Activated T-helper 17 cell treated with anti-CD3 and anti-CD28 coated beads, Interleukin-2, amount 50 U/mL, for 72 hours (primary cell): ENCODE results near the gene KCNH5. TPM values are rescaled to one million over a fixed set of nuclear protein-coding genes. Genes with fewer than 3 reads are reported as not detected.
"Not testable (repeated sequence)": the region's sequence is repeated elsewhere in the genome, so short reads cannot be mapped to it uniquely, and the experiment has no call there.

Experiments used
- ATAC-seq: fragments of 150-1000 bp; cut with Tn5 transposase; replicated peaks from 2 replicates; pipeline ENCODE4 v1.10.0; 2021; ENCODE audit warnings: mild to moderate bottlenecking, moderate library complexity
- H3K27ac Mint-ChIP-seq: one replicate; pipeline ENCODE4 v1.8.0; 2022; ENCODE audit warnings: mixed read lengths
- H3K27me3 Mint-ChIP-seq: one replicate; pipeline ENCODE4 v1.8.0; 2022; ENCODE audit warnings: mixed read lengths
- H3K36me3 Mint-ChIP-seq: one replicate; pipeline ENCODE4 v1.8.0; 2022; ENCODE audit warnings: low read depth, mild to moderate bottlenecking, mixed read lengths
- H3K4me1 Mint-ChIP-seq: one replicate; pipeline ENCODE4 v1.8.0; 2022; ENCODE audit warnings: mixed read lengths
- H3K4me3 Mint-ChIP-seq: one replicate; pipeline ENCODE4 v1.8.0; 2022; ENCODE audit warnings: mild to moderate bottlenecking, mixed read lengths
- H3K9me3 Mint-ChIP-seq: one replicate; pipeline ENCODE4 v1.8.0; 2022; ENCODE audit warnings: mixed read lengths
- total RNA-seq, 2 donors: library from RNA; stranded (reverse); gene quantifications; one replicate each; pipeline ENCODE4 v1.2.3, GENCODE V29; 2022

KCNH5 gene
- total RNA-seq, 2 donors from 2014 or later, result not detected

- H3K27me3 Mint-ChIP-seq, result no peaks in the 10 kb centered on the region
- H3K27ac Mint-ChIP-seq, result no peak overlapping the region
- H3K4me3 Mint-ChIP-seq, result no peak overlapping the region
- no peak for ATAC-seq
- no peaks in the 10 kb centered on the region for H3K36me3 Mint-ChIP-seq
- no peaks in the 10 kb centered on the region for H3K4me1 Mint-ChIP-seq
- no peaks in the 10 kb centered on the region for H3K9me3 Mint-ChIP-seq
Measured at GRCh38 chr14:62885451-62885850, 159.8 kb downstream of the KCNH5 start.

- Mint-ChIP-seq H3K27ac (no peak overlapping the region), H3K36me3 (no peaks in the 10 kb centered on the region), H3K4me3 (no peak overlapping the region), H3K9me3 (no peaks in the 10 kb centered on the region), H3K27me3 (no peaks in the 10 kb centered on the region), H3K4me1 (no peaks in the 10 kb centered on the region)
- no peak for ATAC-seq
Measured at GRCh38 chr14:62882967-62883366, 162.3 kb downstream of the KCNH5 start.

- no peak for ATAC-seq
Measured at GRCh38 chr14:62866376-62866775, 178.9 kb downstream of the KCNH5 start.

GRCh38 chr14:62864588-62864987 is 180.7 kb downstream of the KCNH5 start:
- Mint-ChIP-seq H3K36me3 (no peaks in the 10 kb centered on the region), H3K27ac (no peak overlapping the region), H3K4me3 (no peak overlapping the region), H3K4me1 (no peaks in the 10 kb centered on the region), H3K9me3 (peaks cover 10% of the 10 kb centered on the region), H3K27me3 (no peaks in the 10 kb centered on the region)
- no peak for ATAC-seq

More at GRCh38 chr14:62866376-62866775, 178.9 kb downstream of the KCNH5 start:
- Mint-ChIP-seq H3K27ac (no peak overlapping the region), H3K9me3 (peaks cover 10% of the 10 kb centered on the region), H3K27me3 (no peaks in the 10 kb centered on the region), H3K36me3 (no peaks in the 10 kb centered on the region), H3K4me1 (no peaks in the 10 kb centered on the region), H3K4me3 (no peak overlapping the region)

- H3K4me3 Mint-ChIP-seq, H3K4me1 Mint-ChIP-seq, H3K27me3 Mint-ChIP-seq, H3K36me3 Mint-ChIP-seq, H3K9me3 Mint-ChIP-seq, H3K27ac Mint-ChIP-seq, ATAC-seq: not testable (repeated sequence)
Measured at GRCh38 chr14:62858011-62858410, 187.2 kb downstream of the KCNH5 start.

GRCh38 chr14:62854951-62855350 is 190.3 kb downstream of the KCNH5 start:
- H3K4me3 Mint-ChIP-seq, result no peak overlapping the region
- no peak for ATAC-seq
- H3K27me3 Mint-ChIP-seq, result no peaks in the 10 kb centered on the region
- no peaks in the 10 kb centered on the region for H3K4me1 Mint-ChIP-seq
- peaks cover 5% of the 10 kb centered on the region for H3K9me3 Mint-ChIP-seq
- H3K27ac Mint-ChIP-seq, result no peak overlapping the region
- no peaks in the 10 kb centered on the region for H3K36me3 Mint-ChIP-seq

GRCh38 chr14:62847168-62847567 is 198.1 kb downstream of the KCNH5 start:
- peaks cover 7% of the 10 kb centered on the region for H3K27me3 Mint-ChIP-seq
- H3K9me3 Mint-ChIP-seq, result peaks cover 4% of the 10 kb centered on the region
- no peak for ATAC-seq
- no peak overlapping the region for H3K4me3 Mint-ChIP-seq
- no peak overlapping the region for H3K27ac Mint-ChIP-seq
- no peaks in the 10 kb centered on the region for H3K36me3 Mint-ChIP-seq
- no peaks in the 10 kb centered on the region for H3K4me1 Mint-ChIP-seq

- no peak overlapping the region for H3K4me3 Mint-ChIP-seq
Measured at GRCh38 chr14:62844546-62844945, 200.7 kb downstream of the KCNH5 start.

GRCh38 chr14:62824086-62824485 is 221.2 kb downstream of the KCNH5 start:
- no peaks in the 10 kb centered on the region for H3K36me3 Mint-ChIP-seq
- no peak overlapping the region for H3K4me3 Mint-ChIP-seq
- H3K27ac Mint-ChIP-seq, result no peak overlapping the region
- no peaks in the 10 kb centered on the region for H3K4me1 Mint-ChIP-seq
- H3K27me3 Mint-ChIP-seq, result no peaks in the 10 kb centered on the region
- ATAC-seq, result no peak
- no peaks in the 10 kb centered on the region for H3K9me3 Mint-ChIP-seq

More at GRCh38 chr14:62844546-62844945, 200.7 kb downstream of the KCNH5 start:
- no peak for ATAC-seq
- Mint-ChIP-seq H3K27me3 (peaks cover 7% of the 10 kb centered on the region), H3K36me3 (no peaks in the 10 kb centered on the region), H3K4me1 (no peaks in the 10 kb centered on the region), H3K9me3 (peaks cover 8% of the 10 kb centered on the region), H3K27ac (no peak overlapping the region)

- peaks cover 9% of the 10 kb centered on the region for H3K9me3 Mint-ChIP-seq
- no peak for ATAC-seq
- H3K4me3 Mint-ChIP-seq, result no peak overlapping the region
- H3K27me3 Mint-ChIP-seq, result no peaks in the 10 kb centered on the region
- no peaks in the 10 kb centered on the region for H3K4me1 Mint-ChIP-seq
- H3K27ac Mint-ChIP-seq, result no peak overlapping the region
- no peaks in the 10 kb centered on the region for H3K36me3 Mint-ChIP-seq
Measured at GRCh38 chr14:62819931-62820330, 225.3 kb downstream of the KCNH5 start.

GRCh38 chr14:62807636-62808035 is 237.6 kb downstream of the KCNH5 start:
- no peaks in the 10 kb centered on the region for H3K4me1 Mint-ChIP-seq
- ATAC-seq, result no peak

GRCh38 chr14:62800577-62800976 is 244.7 kb downstream of the KCNH5 start:
- Mint-ChIP-seq H3K4me3 (no peak overlapping the region), H3K27ac (no peak overlapping the region), H3K9me3 (peaks cover 11% of the 10 kb centered on the region), H3K36me3 (no peaks in the 10 kb centered on the region), H3K27me3 (no peaks in the 10 kb centered on the region), H3K4me1 (no peaks in the 10 kb centered on the region)
- ATAC-seq, result no peak

More at GRCh38 chr14:62807636-62808035, 237.6 kb downstream of the KCNH5 start:
- Mint-ChIP-seq H3K27me3 (no peaks in the 10 kb centered on the region), H3K4me3 (no peak overlapping the region), H3K9me3 (no peaks in the 10 kb centered on the region), H3K36me3 (no peaks in the 10 kb centered on the region), H3K27ac (no peak overlapping the region)

- ATAC-seq, result no peak
- Mint-ChIP-seq H3K36me3 (no peaks in the 10 kb centered on the region), H3K9me3 (peaks cover 13% of the 10 kb centered on the region), H3K4me1 (no peaks in the 10 kb centered on the region), H3K27ac (no peak overlapping the region), H3K4me3 (no peak overlapping the region), H3K27me3 (no peaks in the 10 kb centered on the region)
Measured at GRCh38 chr14:62796431-62796830, 248.8 kb downstream of the KCNH5 start.

GRCh38 chr14:62792578-62792977 is 252.7 kb downstream of the KCNH5 start:
- Mint-ChIP-seq H3K4me3 (no peak overlapping the region), H3K4me1 (no peaks in the 10 kb centered on the region), H3K27ac (no peak overlapping the region), H3K27me3 (no peaks in the 10 kb centered on the region), H3K9me3 (peaks cover 27% of the 10 kb centered on the region), H3K36me3 (no peaks in the 10 kb centered on the region)
- ATAC-seq, result no peak

- not testable (repeated sequence) for H3K4me3 Mint-ChIP-seq, H3K36me3 Mint-ChIP-seq, H3K27me3 Mint-ChIP-seq, H3K4me1 Mint-ChIP-seq, ATAC-seq, H3K27ac Mint-ChIP-seq
- peaks cover 11% of the 10 kb centered on the region for H3K9me3 Mint-ChIP-seq
Measured at GRCh38 chr14:62781328-62781727, 263.9 kb downstream of the KCNH5 start.

- no peak overlapping the region for H3K27ac Mint-ChIP-seq
- H3K4me3 Mint-ChIP-seq, result no peak overlapping the region
- no peaks in the 10 kb centered on the region for H3K27me3 Mint-ChIP-seq
- ATAC-seq, result no peak
- H3K36me3 Mint-ChIP-seq, result no peaks in the 10 kb centered on the region
- no peaks in the 10 kb centered on the region for H3K4me1 Mint-ChIP-seq
- peaks cover 11% of the 10 kb centered on the region for H3K9me3 Mint-ChIP-seq
Measured at GRCh38 chr14:62778852-62779251, 266.4 kb downstream of the KCNH5 start.
